Left ventricle myocardium inferior (tissue), 1 donor: Measurements from ENCODE around the gene TLN1. TPM values are rescaled to one million over a fixed set of nuclear protein-coding genes. Genes with fewer than 3 reads are reported as not detected.

Experiments used
- DNase-seq: peaks from one replicate; pipeline ENCODE4 v3.0.0-alpha.2; 2020
- H3K27ac ChIP-seq: fragments of 200-600 bp; replicated peaks from 2 replicates; pipeline ENCODE4 v1.8.0; 2021
- H3K27me3 ChIP-seq: fragments of 200-600 bp; 2 replicates; pipeline ENCODE4 v1.8.0; 2021; ENCODE audit warnings: low read depth
- H3K36me3 ChIP-seq: fragments of 200-600 bp; 2 replicates; pipeline ENCODE4 v1.8.0; 2021
- H3K4me1 ChIP-seq: fragments of 200-600 bp; 2 replicates; pipeline ENCODE4 v1.8.0; 2021
- H3K4me3 ChIP-seq: fragments of 200-600 bp; 2 replicates; pipeline ENCODE4 v1.8.0; 2021; ENCODE audit warnings: mild to moderate bottlenecking, moderate library complexity
- H3K9me3 ChIP-seq: fragments of 200-600 bp; replicated peaks from 2 replicates; pipeline ENCODE4 v1.8.0; 2021
- CTCF ChIP-seq: fragments of 200-600 bp; IDR thresholded peaks from 2 replicates; pipeline ENCODE4 v1.8.0; 2021; ENCODE audit warnings: antibody characterized with exemption, mild to moderate bottlenecking, borderline replicate concordance
- intact Hi-C: fragments of 100-400 bp; cut with micrococcal nuclease; formaldehyde crosslinking; loops from one replicate; pipeline ENCODE4 v1.11.0; 2022
- total RNA-seq: library from RNA; stranded (reverse); fragmentation: NEBNext Ultra II Directional; extraction: Animal tissue kit (Norgen Biotek cat#: 25700); gene quantifications from one replicate; pipeline ENCODE4 v1.2.1, GENCODE V29; 2021
- donor health status: DM: no; HTN: yes; CAD: no; lungs with severe emphysema.

Gene TLN1
- total RNA-seq, 1 donor from 2014 or later: 234 TPM

- DNase-seq: no peak
- Histone ChIP-seq H3K4me1 (peaks cover 64% of the 10 kb centered on the region), H3K27ac (peak overlapping the region; percentile 99), H3K36me3 (peaks cover 12% of the 10 kb centered on the region), H3K4me3 (no peak overlapping the region), H3K9me3 (no peaks in the 10 kb centered on the region), H3K27me3 (no peaks in the 10 kb centered on the region)
- no peak for TF ChIP-seq CTCF
- intact Hi-C loops: no loop called here
Observed at GRCh38 chr9:35661756-35662350, 70.1 kb downstream of the TLN1 start.

DNA sequence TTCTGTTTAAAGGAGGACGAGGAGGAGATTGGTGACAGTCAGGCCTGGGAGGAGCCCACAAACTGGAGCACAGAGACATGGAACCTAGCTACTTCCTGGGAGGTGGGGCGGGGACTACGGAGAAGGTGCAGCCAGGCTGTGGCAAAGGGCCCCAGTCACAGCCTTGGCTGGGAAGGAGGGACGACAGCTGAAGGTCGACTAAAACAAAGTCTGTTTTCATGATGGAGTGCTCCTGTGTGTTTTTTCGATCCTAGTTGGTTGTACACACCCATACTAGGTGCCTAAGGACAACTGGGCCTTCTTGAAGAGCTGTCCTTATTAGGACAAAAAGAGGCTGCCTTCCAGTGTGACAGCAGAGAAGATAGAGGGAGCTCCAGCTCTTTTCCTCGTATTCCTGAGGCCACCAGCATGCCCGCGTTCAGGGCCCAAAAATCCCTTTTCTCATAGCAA lies 71.0 kb downstream of the TLN1 start:
- intact Hi-C loops: no loop called here
- H3K4me3 ChIP-seq: peak overlapping the region; percentile 98
- TF ChIP-seq CTCF: peak; percentile 70
- peaks cover 12% of the 10 kb centered on the region for H3K36me3 ChIP-seq
- no peaks in the 10 kb centered on the region for H3K9me3 ChIP-seq
- H3K27ac ChIP-seq: peak overlapping the region; percentile 99
- no peak for DNase-seq
- peaks cover 63% of the 10 kb centered on the region for H3K4me1 ChIP-seq
- no peaks in the 10 kb centered on the region for H3K27me3 ChIP-seq

GRCh38 chr9:35659340-35659739 lies 72.7 kb downstream of the TLN1 start:
- H3K4me1 ChIP-seq: peaks cover 47% of the 10 kb centered on the region
- peak overlapping the region; percentile 99 for H3K27ac ChIP-seq
- peak overlapping the region; percentile 98 for H3K4me3 ChIP-seq
- no peak for TF ChIP-seq CTCF
- no peaks in the 10 kb centered on the region for H3K27me3 ChIP-seq
- intact Hi-C loops: loop anchor here (5.0 kb wide), 1 partner anchor 33 kb away; no protein-coding TSS in a partner anchor
- no peak for DNase-seq
- H3K9me3 ChIP-seq: no peaks in the 10 kb centered on the region
- peaks cover 12% of the 10 kb centered on the region for H3K36me3 ChIP-seq

DNA sequence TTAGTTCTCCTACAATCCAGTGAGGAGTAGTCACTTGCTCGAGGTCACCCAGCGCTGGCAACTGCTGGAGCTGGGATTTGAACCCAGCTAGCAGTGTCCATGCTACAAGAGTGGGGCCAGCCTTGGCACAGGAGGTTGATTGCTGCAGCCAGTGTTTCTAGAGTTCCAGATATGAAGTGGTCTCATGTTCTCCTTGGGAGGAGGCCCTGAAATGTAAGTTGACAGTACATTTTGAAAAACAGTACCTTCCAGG lies 73.1 kb downstream of the TLN1 start:
- Histone ChIP-seq H3K36me3 (peaks cover 12% of the 10 kb centered on the region), H3K4me1 (peaks cover 47% of the 10 kb centered on the region), H3K9me3 (no peaks in the 10 kb centered on the region), H3K27ac (peak overlapping the region; percentile 99), H3K4me3 (peak overlapping the region; percentile 98), H3K27me3 (no peaks in the 10 kb centered on the region)
- intact Hi-C loops: loop anchor here (5.0 kb wide), 1 partner anchor 33 kb away; no protein-coding TSS in a partner anchor
- TF ChIP-seq CTCF: no peak
- peak; percentile 42 for DNase-seq

DNA sequence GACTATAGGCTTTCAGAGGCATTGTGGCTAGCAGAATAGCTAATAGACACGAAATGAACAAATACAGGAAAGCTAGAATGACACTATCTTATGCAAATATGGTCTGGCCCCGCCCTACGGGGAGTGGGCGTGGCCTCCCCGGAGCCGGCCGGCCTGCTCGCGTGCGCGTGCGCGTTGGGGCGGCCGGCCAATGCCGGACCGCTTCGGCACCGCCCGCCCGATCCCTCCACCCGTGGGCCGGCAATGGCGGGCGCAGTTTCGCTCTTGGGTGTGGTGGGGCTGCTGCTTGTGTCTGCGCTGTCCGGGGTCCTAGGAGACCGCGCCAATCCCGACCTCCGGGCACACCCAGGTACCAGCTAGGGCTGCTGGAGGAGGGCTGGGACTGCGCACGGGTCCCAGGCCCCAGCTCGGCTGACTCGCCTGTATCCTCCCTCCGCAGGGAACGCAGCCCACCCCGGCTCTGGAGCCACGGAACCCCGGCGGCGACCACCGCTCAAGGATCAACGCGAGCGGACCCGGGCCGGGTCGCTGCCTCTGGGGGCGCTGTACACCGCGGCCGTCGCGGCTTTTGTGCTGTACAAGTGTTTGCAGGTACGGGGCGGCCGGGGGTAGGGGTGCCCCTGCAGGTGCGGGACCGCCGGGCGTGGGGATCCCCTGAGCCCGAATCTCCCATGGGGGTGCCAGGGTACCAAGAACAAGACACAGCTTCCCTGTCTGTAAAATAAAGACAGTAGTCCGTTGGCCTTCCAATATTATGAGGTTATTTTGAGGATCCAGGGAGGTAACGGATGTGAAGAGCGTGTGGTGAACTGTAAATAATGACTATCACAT lies 73.6 kb downstream of the TLN1 start, which contains the start of gene CCDC107:
Gene CCDC107 (plus strand): TSS at position 156 of the 831 bp plus-strand sequence. CDS start 88 bp downstream, at position 244.
- TF ChIP-seq CTCF: peak; percentile 71
- Histone ChIP-seq H3K4me3 (peak within 1 kb of the TSS; percentile 98), H3K27me3 (no peaks in the 10 kb centered on the region), H3K36me3 (peaks cover 12% of the 10 kb centered on the region), H3K4me1 (peaks cover 47% of the 10 kb centered on the region), H3K9me3 (no peaks in the 10 kb centered on the region), H3K27ac (peak within 1 kb of the TSS; percentile 99)
- intact Hi-C loops: loop anchor here (5.0 kb wide), 1 partner anchor 34 kb away; no protein-coding TSS in a partner anchor
- DNase-seq: peak; percentile 87
